ENCODE data around the gene RAB2B. TPM values are rescaled to one million over a fixed set of nuclear protein-coding genes. Genes with fewer than 3 reads are reported as not detected.
A peak's percentile ranks its signal among the peaks of the same experiment; 100 is the strongest.
"Not testable (repeated sequence)": the region's sequence is repeated elsewhere in the genome, so short reads cannot be mapped to it uniquely, and the experiment has no call there.

Gene RAB2B
- total RNA-seq, 4 donors from 2014 or later: 11.3 to 19.9 (median 15.4) TPM

GRCh38 chr14:21449899-21450216 lies 26.9 kb downstream of the RAB2B start:
- 77 to 86% methylated on average over 1 of the region's 1 CpG for WGBS, 2 donors
- H3K4me3 ChIP-seq (ENCODE audit: low read depth, poor library complexity, severe bottlenecking): no peak overlapping the region
- no peak for TF ChIP-seq POLR2A (IDR thresholded peaks at IDR 0.05)
- TF ChIP-seq CTCF (IDR thresholded peaks at IDR 0.05): no peak
- intact Hi-C loops (cut with DNase I; ENCODE audit: low total_unique reads): no loop called here
- DNase-seq (ENCODE audit: low spot score in 2 of 2): no peak

GRCh38 chr14:21442657-21443056 lies 34.1 kb downstream of the RAB2B start:
- DNase-seq (ENCODE audit: low spot score in 2 of 2); H3K4me3 ChIP-seq (ENCODE audit: low read depth, poor library complexity, severe bottlenecking); intact Hi-C loops (cut with DNase I; ENCODE audit: low total_unique reads): not testable (repeated sequence)
- 0 to 67% methylated on average over 1 of the region's 1 CpG for WGBS, 2 donors

- H3K4me3 ChIP-seq (ENCODE audit: low read depth, poor library complexity, severe bottlenecking): no peak overlapping the region
- intact Hi-C loops (cut with DNase I; ENCODE audit: low total_unique reads): no loop called here
- TF ChIP-seq POLR2A (IDR thresholded peaks at IDR 0.05) (no peak), CTCF (IDR thresholded peaks at IDR 0.05) (no peak)
- no peak for DNase-seq (ENCODE audit: low spot score in 2 of 2)
These were observed 35.9 kb downstream of the RAB2B start for GRCh38 chr14:21440859-21441258.

- intact Hi-C loops (cut with DNase I; ENCODE audit: low total_unique reads): no loop called here
- WGBS, 2 donors: 5% methylated on average over 27 to 33 of the region's 33 CpGs
- peak overlapping the region; percentile 61 for H3K4me3 ChIP-seq (ENCODE audit: low read depth, poor library complexity, severe bottlenecking)
- no peak for TF ChIP-seq POLR2A (IDR thresholded peaks at IDR 0.05)
- no peak for TF ChIP-seq CTCF (IDR thresholded peaks at IDR 0.05)
- DNase-seq (ENCODE audit: low spot score in 2 of 2): peak; percentile 99
These were observed 39.5 kb downstream of the RAB2B start for GRCh38 chr14:21437063-21437901.

GRCh38 chr14:21436567-21437062 lies 40.1 kb downstream of the RAB2B start:
- intact Hi-C loops (cut with DNase I; ENCODE audit: low total_unique reads): no loop called here
- H3K4me3 ChIP-seq (ENCODE audit: low read depth, poor library complexity, severe bottlenecking): peak overlapping the region; percentile 61
- TF ChIP-seq POLR2A (IDR thresholded peaks at IDR 0.05): no peak
- no peak for TF ChIP-seq CTCF (IDR thresholded peaks at IDR 0.05)
- DNase-seq (ENCODE audit: low spot score in 2 of 2): peak in 1 of 2 donors; percentile 31
- WGBS, 2 donors: 1 to 3% methylated on average over 11 of the region's 11 CpGs

GRCh38 chr14:21431126-21431525 lies 45.6 kb downstream of the RAB2B start:
- intact Hi-C loops (cut with DNase I; ENCODE audit: low total_unique reads): no loop called here
- peak in 1 of 2 donors; percentile 83 for DNase-seq (ENCODE audit: low spot score in 2 of 2)
- 40 to 72% methylated on average over 2 of the region's 2 CpGs for WGBS, 2 donors
- no peak overlapping the region for H3K4me3 ChIP-seq (ENCODE audit: low read depth, poor library complexity, severe bottlenecking)
- TF ChIP-seq POLR2A (IDR thresholded peaks at IDR 0.05) (no peak), CTCF (IDR thresholded peaks at IDR 0.05) (no peak)

Measured in lower leg skin (tissue), 4 donors.